Stimulated activated CD4-positive, alpha-beta T cell treated with anti-CD3 and anti-CD28 coated beads, Interleukin-12 subunit alpha, Interleukin-12 subunit beta, amount 100 ng/mL, for 48 hours (primary cell): ENCODE measurements around the gene MIDN.
A peak's percentile ranks its signal among the peaks of the same experiment; 100 is the strongest.
"Not testable (repeated sequence)": the region's sequence is repeated elsewhere in the genome, so short reads cannot be mapped to it uniquely, and the experiment has no call there.

ENCODE experiments used
- DNase-seq, 3 donors: peaks; one replicate each; pipeline ENCODE4 v3.0.0-alpha.2; 2020; ENCODE audit warnings: low read depth in 2 of 3, low spot score in 1 of 3

Gene MIDN

GRCh38 chr19:1291761-1292418 lies 43.5 kb downstream of the MIDN start:
- DNase-seq: no peak

GRCh38 chr19:1292419-1293151 lies 44.2 kb downstream of the MIDN start:
- no peak for DNase-seq

GRCh38 chr19:1293782-1294604 lies 45.6 kb downstream of the MIDN start:
- no peak for DNase-seq

- DNase-seq: no peak
These were observed 46.3 kb downstream of the MIDN start for GRCh38 chr19:1294688-1295087.

GRCh38 chr19:1295169-1296012 lies 47.0 kb downstream of the MIDN start:
- peak in 2 of 3 donors; percentile 35 to 41 for DNase-seq

GRCh38 chr19:1296078-1296477 lies 47.7 kb downstream of the MIDN start:
- DNase-seq: no peak

- no peak for DNase-seq
These were observed 48.3 kb downstream of the MIDN start for GRCh38 chr19:1296575-1297271.

- DNase-seq: no peak
These were observed 49.9 kb downstream of the MIDN start for GRCh38 chr19:1298235-1298634.

GRCh38 chr19:1299801-1300200 lies 51.4 kb downstream of the MIDN start:
- DNase-seq: no peak

- no peak for DNase-seq
These were observed 52.5 kb downstream of the MIDN start for GRCh38 chr19:1300744-1301490.

GRCh38 chr19:1302533-1303239 lies 54.3 kb downstream of the MIDN start:
- no peak for DNase-seq

- no peak for DNase-seq
These were observed 56.0 kb downstream of the MIDN start for GRCh38 chr19:1304197-1304924.

GRCh38 chr19:1305354-1305753 lies 57.0 kb downstream of the MIDN start:
- DNase-seq: not testable (repeated sequence)

- DNase-seq: no peak
These were observed 58.9 kb downstream of the MIDN start for GRCh38 chr19:1307320-1307719.

GRCh38 chr19:1307755-1308303 lies 59.4 kb downstream of the MIDN start:
- DNase-seq: no peak

- no peak for DNase-seq
These were observed 60.3 kb downstream of the MIDN start for GRCh38 chr19:1308718-1309117.
